ENCODE data around the gene HKDC1. TPM values are rescaled to one million over a fixed set of nuclear protein-coding genes. Genes with fewer than 3 reads are reported as not detected.

HKDC1 gene
- total and polyA plus RNA-seq, 10 donors, result 0.26 to 3.0 (median 0.70) TPM; not detected in 1

DNA sequence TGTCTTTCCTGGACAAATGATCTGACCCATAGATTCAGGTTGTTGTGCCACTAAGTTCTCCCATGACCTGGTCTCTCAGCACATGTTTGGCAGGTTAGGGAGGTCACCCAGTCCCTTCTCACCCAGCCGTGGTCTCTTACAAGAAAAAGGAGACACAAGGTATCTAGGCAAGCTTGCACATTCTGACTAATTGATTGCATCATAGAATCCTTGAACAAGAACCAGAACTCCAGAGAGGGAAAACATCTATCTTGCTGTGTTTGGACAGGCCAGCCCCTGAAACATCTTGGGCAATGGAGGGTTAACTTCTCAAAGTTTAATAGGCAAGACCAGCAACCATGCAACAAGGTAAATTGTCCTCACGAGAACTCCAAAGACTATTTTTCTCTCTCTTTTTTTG is 49.6 kb downstream of the HKDC1 start:
- intact Hi-C loops (cut with DNase I; ENCODE audit: low total_unique reads), result no loop called here
- 67 to 89% (median 82%) methylated on average over 2 of the region's 2 CpGs for WGBS, 5 donors

DNA sequence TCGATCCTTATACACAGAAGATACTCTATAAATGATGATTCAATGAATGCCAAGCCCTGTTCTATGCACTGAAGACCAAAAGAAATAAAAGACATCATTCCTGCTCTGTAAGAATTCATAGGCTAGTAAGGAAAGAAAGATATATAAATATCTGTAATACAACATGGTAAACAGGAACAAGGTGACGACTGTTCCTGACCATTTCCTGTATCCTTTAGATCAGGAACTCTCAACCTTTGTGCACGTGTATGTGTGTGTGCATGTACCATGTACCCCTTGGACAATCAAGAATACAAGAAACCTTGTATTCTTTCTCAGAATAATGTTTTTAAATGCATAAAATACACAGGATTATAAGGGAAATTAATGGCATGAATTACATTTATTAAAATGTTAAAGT is 50.9 kb downstream of the HKDC1 start:
- intact Hi-C loops (cut with DNase I; ENCODE audit: low total_unique reads), result no loop called here
- H3K27me3 ChIP-seq (replicated peaks in 1 of 7), result no peaks in the 10 kb centered on the region
- H3K4me1 ChIP-seq, result peaks cover 0 to 5% (median 0%) of the 10 kb centered on the region in 6 donors
- H3K4me3 ChIP-seq, result no peak overlapping the region
- no peak overlapping the region for H3K27ac ChIP-seq
- H3K9me3 ChIP-seq, result no peaks in the 10 kb centered on the region
- 36 to 46% (median 41%) methylated on average over 3 of the region's 3 CpGs for WGBS, 5 donors
- TF ChIP-seq POLR2AphosphoS5 (IDR thresholded peaks at IDR 0.05) (no peak), POLR2A (IDR thresholded peaks at IDR 0.05) (no peak)
- no peak for DNase-seq
- no peaks in the 10 kb centered on the region for H3K36me3 ChIP-seq

More for the DNA sequence above, 49.6 kb downstream of the HKDC1 start:
- Histone ChIP-seq H3K4me3 (no peak overlapping the region), H3K4me1 (peaks cover 0 to 5% (median 0%) of the 10 kb centered on the region in 6 donors), H3K27me3 (replicated peaks in 1 of 7) (no peaks in the 10 kb centered on the region), H3K27ac (no peak overlapping the region), H3K36me3 (no peaks in the 10 kb centered on the region), H3K9me3 (no peaks in the 10 kb centered on the region)
- DNase-seq, result no peak
- TF ChIP-seq, protein P1, sequence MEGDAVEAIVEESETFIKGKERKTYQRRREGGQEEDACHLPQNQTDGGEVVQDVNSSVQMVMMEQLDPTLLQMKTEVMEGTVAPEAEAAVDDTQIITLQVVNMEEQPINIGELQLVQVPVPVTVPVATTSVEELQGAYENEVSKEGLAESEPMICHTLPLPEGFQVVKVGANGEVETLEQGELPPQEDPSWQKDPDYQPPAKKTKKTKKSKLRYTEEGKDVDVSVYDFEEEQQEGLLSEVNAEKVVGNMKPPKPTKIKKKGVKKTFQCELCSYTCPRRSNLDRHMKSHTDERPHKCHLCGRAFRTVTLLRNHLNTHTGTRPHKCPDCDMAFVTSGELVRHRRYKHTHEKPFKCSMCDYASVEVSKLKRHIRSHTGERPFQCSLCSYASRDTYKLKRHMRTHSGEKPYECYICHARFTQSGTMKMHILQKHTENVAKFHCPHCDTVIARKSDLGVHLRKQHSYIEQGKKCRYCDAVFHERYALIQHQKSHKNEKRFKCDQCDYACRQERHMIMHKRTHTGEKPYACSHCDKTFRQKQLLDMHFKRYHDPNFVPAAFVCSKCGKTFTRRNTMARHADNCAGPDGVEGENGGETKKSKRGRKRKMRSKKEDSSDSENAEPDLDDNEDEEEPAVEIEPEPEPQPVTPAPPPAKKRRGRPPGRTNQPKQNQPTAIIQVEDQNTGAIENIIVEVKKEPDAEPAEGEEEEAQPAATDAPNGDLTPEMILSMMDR (IDR thresholded peaks at IDR 0.05 in 8 of 11, conservative IDR thresholded peaks at IDR 0.05 in 3 of 11), result no peak
- TF ChIP-seq POLR2AphosphoS5 (IDR thresholded peaks at IDR 0.05), result no peak
- TF ChIP-seq POLR2A (IDR thresholded peaks at IDR 0.05), result no peak

DNA sequence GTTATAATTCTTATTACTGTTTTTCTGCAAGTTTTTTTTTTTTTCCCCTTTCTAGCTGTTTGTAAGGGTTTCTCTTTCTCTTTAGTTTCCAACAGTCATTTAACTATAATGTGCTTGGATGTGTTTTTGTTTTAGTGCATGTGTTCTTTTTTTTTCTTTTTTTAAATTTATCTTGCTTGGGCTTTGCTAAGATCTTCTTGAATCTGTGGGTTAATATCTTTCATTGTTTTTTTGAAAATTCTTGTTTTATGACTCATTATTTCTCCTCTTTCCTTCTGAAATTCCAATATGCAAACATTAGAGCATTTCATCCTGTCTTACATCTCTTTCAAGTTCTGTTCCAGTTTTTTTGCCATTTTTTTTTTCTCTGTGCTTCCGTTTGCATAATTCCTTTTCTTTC is 52.5 kb downstream of the HKDC1 start:
- Histone ChIP-seq H3K4me3 (no peak overlapping the region), H3K36me3 (no peaks in the 10 kb centered on the region)

DNA sequence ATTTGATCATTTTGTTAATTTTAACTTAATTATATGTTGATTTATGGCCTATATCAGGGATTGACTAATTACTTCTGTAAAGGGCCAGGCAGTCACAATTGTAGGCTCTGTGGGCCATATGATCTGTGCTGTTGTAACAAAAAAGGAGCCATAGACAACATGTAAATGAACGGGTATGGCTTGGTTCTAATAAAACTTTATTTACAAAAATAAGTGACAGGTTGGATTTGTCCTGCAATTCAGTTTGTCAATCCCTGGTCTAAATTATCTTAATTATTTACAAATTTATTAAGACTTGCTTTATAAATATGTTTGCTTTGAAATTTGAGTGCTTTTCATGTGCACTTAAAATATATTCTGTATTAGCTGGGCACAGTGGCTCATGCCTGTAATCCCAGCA is 55.3 kb downstream of the HKDC1 start:
- TF ChIP-seq, protein P1 (IDR thresholded peaks at IDR 0.05 in 8 of 11, conservative IDR thresholded peaks at IDR 0.05 in 3 of 11), result no peak
- TF ChIP-seq POLR2AphosphoS5 (IDR thresholded peaks at IDR 0.05), result no peak
- no peak for TF ChIP-seq POLR2A (IDR thresholded peaks at IDR 0.05)
- WGBS, 5 donors, result 87 to 100% (median 92%) methylated on average over 1 of the region's 1 CpG

More for the DNA sequence above, 52.5 kb downstream of the HKDC1 start:
- no peak for DNase-seq
- H3K9me3 ChIP-seq, result no peaks in the 10 kb centered on the region
- H3K4me1 ChIP-seq, result peaks cover 0 to 5% (median 0%) of the 10 kb centered on the region in 6 donors
- H3K27me3 ChIP-seq (replicated peaks in 1 of 7), result no peaks in the 10 kb centered on the region
- intact Hi-C loops (cut with DNase I; ENCODE audit: low total_unique reads), result no loop called here
- no peak for TF ChIP-seq POLR2A (IDR thresholded peaks at IDR 0.05)
- TF ChIP-seq POLR2AphosphoS5 (IDR thresholded peaks at IDR 0.05), result no peak
- TF ChIP-seq, protein P1 (IDR thresholded peaks at IDR 0.05 in 8 of 11, conservative IDR thresholded peaks at IDR 0.05 in 3 of 11), result no peak
- no peak overlapping the region for H3K27ac ChIP-seq
- WGBS, 5 donors, result 83 to 96% (median 90%) methylated on average over 1 of the region's 1 CpG

DNA sequence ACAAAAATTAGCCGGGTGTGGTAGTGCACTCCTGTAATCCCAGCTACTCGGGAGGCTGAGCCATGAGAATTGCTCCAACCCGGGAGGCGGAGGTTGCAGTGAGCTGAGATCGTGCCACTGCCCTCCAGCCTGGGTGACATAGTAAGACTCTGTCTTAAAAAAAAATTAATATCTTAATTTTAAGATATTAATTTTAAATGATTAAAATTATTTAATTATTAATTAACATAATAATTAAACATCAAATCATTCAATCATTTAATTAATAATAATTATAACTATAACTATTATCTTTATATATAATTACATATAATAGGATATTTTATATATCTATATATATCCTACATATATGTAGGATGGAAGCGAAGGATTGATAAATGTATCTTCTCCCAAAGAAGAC is 56.4 kb downstream of the HKDC1 start:
- Histone ChIP-seq H3K27ac (no peak overlapping the region), H3K36me3 (no peaks in the 10 kb centered on the region), H3K27me3 (replicated peaks in 1 of 7) (no peaks in the 10 kb centered on the region), H3K4me1 (peaks cover 3 to 22% (median 15%) of the 10 kb centered on the region in 6 donors), H3K4me3 (no peak overlapping the region), H3K9me3 (no peaks in the 10 kb centered on the region)
- TF ChIP-seq POLR2AphosphoS5 (IDR thresholded peaks at IDR 0.05) (no peak), POLR2A (IDR thresholded peaks at IDR 0.05) (no peak)
- TF ChIP-seq, protein P1 (IDR thresholded peaks at IDR 0.05 in 8 of 11, conservative IDR thresholded peaks at IDR 0.05 in 3 of 11), result no peak
- intact Hi-C loops (cut with DNase I; ENCODE audit: low total_unique reads), result no loop called here
- no peak for DNase-seq
- WGBS, 5 donors, result 93 to 96% (median 96%) methylated on average over 6 of the region's 6 CpGs

More for the DNA sequence above, 55.3 kb downstream of the HKDC1 start:
- Histone ChIP-seq H3K27me3 (replicated peaks in 1 of 7) (no peaks in the 10 kb centered on the region), H3K4me3 (no peak overlapping the region), H3K9me3 (no peaks in the 10 kb centered on the region), H3K4me1 (peaks cover 3 to 22% (median 17%) of the 10 kb centered on the region in 6 donors), H3K36me3 (no peaks in the 10 kb centered on the region), H3K27ac (no peak overlapping the region)
- intact Hi-C loops (cut with DNase I; ENCODE audit: low total_unique reads), result no loop called here
- DNase-seq, result no peak
